Activated naive CD4-positive, alpha-beta T cell treated with anti-CD3 and anti-CD28 coated beads for 36 hours (primary cell): ENCODE measurements around the gene ZFYVE21. TPM values are rescaled to one million over a fixed set of nuclear protein-coding genes. Genes with fewer than 3 reads are reported as not detected.

Experiments
- CTCF ChIA-PET: fragments of 350-600 bp; sonication (Branson Sonifier 250); formaldehyde crosslinking; loops from one replicate; lab custom pipeline; 2021; ENCODE audit warnings: antibody characterized with exemption; lab: Charles Lee
- DNase-seq: peaks from one replicate; pipeline ENCODE4 v3.0.0-alpha.2; 2020
- H3K27ac Mint-ChIP-seq: one replicate; pipeline ENCODE4 v1.8.0; 2021; ENCODE audit warnings: mild to moderate bottlenecking, mixed read lengths
- H3K27me3 Mint-ChIP-seq: one replicate; pipeline ENCODE4 v1.8.0; 2021; ENCODE audit warnings: low read depth, mixed read lengths
- H3K36me3 Mint-ChIP-seq: one replicate; pipeline ENCODE4 v1.8.0; 2021; ENCODE audit warnings: low read depth, mixed read lengths
- H3K4me1 Mint-ChIP-seq: one replicate; pipeline ENCODE4 v1.8.0; 2021; ENCODE audit warnings: low read depth, mixed read lengths
- H3K4me3 Mint-ChIP-seq: one replicate; pipeline ENCODE4 v1.8.0; 2021; ENCODE audit warnings: mild to moderate bottlenecking, moderate library complexity, mixed read lengths
- H3K9me3 Mint-ChIP-seq: one replicate; pipeline ENCODE4 v1.8.0; 2021; ENCODE audit warnings: mixed read lengths
- intact Hi-C: fragments of 100-400 bp; cut with micrococcal nuclease; formaldehyde crosslinking; loops from one replicate; pipeline ENCODE4 v1.15.1; 2023
- total RNA-seq, 2 experiments: library from RNA; stranded (reverse); gene quantifications; one replicate each; pipeline ENCODE4 v1.2.3, GENCODE V29; 2021

The ZFYVE21 gene
- 10 to 100 TPM in 1 of 2 experiments, 1 to 10 TPM in 1; 9.1 to 10.4 TPM for total RNA-seq

DNA sequence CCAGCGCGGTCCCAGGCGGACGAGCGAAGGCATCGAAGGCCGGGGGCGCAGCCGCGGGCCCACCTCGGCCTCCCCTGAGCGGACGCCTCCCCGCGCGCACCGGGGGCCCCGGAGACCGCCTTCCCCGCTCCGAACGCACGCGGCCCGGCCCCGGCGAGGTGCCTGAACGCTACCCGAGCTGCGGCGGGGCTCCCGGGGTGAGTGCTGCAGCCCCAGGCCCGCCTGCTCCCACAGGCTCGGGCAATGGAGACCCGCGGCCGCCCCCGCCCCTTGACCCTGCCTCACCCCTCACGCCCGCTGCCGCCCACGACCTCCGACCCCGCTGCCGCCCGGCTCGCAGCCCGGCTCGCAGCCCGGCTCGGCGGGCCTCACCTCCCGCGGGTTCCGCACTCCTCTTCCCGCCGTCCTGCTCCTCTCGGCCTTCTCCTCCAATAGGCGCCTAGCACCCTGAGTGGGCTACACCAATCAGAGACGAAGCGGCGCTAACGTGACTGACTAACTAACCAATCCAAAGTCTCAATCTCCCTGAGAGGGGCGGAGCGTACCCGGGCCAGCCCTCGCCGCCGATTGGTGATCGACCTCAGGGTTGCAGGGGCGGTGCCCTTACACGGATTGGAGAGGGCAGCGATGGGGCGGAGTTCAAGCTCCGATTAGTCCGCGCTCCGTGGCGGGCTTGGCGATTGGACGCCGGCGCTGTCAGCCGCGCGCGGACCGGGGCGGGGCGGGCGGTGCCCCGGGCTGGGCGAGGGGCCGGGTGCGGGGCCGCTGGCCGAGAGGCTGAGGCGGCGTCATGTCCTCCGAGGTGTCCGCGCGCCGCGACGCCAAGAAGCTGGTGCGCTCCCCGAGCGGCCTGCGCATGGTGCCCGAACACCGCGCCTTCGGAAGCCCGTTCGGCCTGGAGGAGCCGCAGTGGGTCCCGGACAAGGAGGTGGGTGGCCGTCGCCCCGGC lies at the start of gene ZFYVE21, which contains the start of gene XRCC3:
ZFYVE21 (plus strand) TSS at position 759 of the 949 bp plus-strand sequence; CDS start at position 791, 32 bp downstream.
XRCC3 (minus strand) TSS at position 400 of the 949 bp plus-strand sequence. CDS start 4,364 bp downstream, outside the sequence.
- Mint-ChIP-seq H3K4me1 (peaks cover 45% of the 10 kb centered on the region), H3K4me3 (peak within 1 kb of the TSS; percentile 93), H3K36me3 (peaks cover 19% of the 10 kb centered on the region), H3K27ac (peak within 1 kb of the TSS; percentile 86), H3K27me3 (no peaks in the 10 kb centered on the region), H3K9me3 (no peaks in the 10 kb centered on the region)
- intact Hi-C loops: loop anchor here (1.0 to 2.0 kb wide), 4 partner anchors 86 to 381 kb away; partner anchors contain the start of genes BAG5, COA8, EIF5 and KLC1
- peak; percentile 100 for DNase-seq
- CTCF ChIA-PET: no interaction called here

- Mint-ChIP-seq H3K9me3 (no peaks in the 10 kb centered on the region), H3K4me1 (no peaks in the 10 kb centered on the region), H3K27me3 (no peaks in the 10 kb centered on the region), H3K27ac (no peak overlapping the region), H3K36me3 (peaks cover 16% of the 10 kb centered on the region), H3K4me3 (no peak overlapping the region)
- CTCF ChIA-PET: interaction anchor here (0.6 to 1.5 kb wide), 3 partner anchors 13 to 108 kb away, joined by 3 to 7 read pairs (median 3); no protein-coding TSS in a partner anchor
- intact Hi-C loops: no loop called here
- DNase-seq: no peak
These were observed 47.9 kb upstream of the ZFYVE21 start for GRCh38 chr14:103667671-103668070.

- Mint-ChIP-seq H3K4me1 (no peaks in the 10 kb centered on the region), H3K27me3 (no peaks in the 10 kb centered on the region), H3K36me3 (peaks cover 20% of the 10 kb centered on the region), H3K27ac (no peak overlapping the region), H3K4me3 (no peak overlapping the region), H3K9me3 (no peaks in the 10 kb centered on the region)
- DNase-seq: no peak
- intact Hi-C loops: no loop called here
- CTCF ChIA-PET: interaction anchor here (0.6 to 1.3 kb wide), 2 partner anchors 12 to 109 kb away, joined by 3 to 7 read pairs; no protein-coding TSS in a partner anchor
These were observed 47.5 kb upstream of the ZFYVE21 start for GRCh38 chr14:103668117-103668516.

DNA sequence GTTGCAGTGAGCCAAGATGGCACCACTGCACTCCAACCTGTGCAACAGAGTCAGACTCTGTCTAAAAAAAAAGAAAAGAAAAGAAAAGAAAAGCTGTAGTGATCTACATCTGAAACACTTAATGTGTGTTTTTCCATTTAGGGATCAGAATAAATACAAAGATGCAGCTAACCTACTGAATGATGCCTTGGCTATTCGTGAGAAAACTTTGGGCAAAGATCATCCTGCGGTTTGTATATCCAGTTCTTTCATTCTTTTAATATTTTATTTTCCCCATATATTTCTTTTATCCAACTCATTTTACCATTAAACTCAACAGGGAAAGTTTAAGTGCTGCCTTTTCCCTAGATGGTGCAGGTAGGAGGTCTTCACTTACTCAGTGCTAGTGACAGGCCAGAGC lies 46.2 kb upstream of the ZFYVE21 start:
- H3K9me3 Mint-ChIP-seq: no peaks in the 10 kb centered on the region

GRCh38 chr14:103671911-103672310 lies 43.7 kb upstream of the ZFYVE21 start:
- Mint-ChIP-seq H3K9me3 (no peaks in the 10 kb centered on the region), H3K36me3 (peaks cover 28% of the 10 kb centered on the region), H3K4me1 (no peaks in the 10 kb centered on the region), H3K27me3 (no peaks in the 10 kb centered on the region), H3K4me3 (no peak overlapping the region), H3K27ac (no peak overlapping the region)
- no peak for DNase-seq
- CTCF ChIA-PET: no interaction called here
- intact Hi-C loops: no loop called here

More for the DNA sequence above, 46.2 kb upstream of the ZFYVE21 start:
- Mint-ChIP-seq H3K36me3 (peaks cover 23% of the 10 kb centered on the region), H3K4me3 (no peak overlapping the region), H3K4me1 (no peaks in the 10 kb centered on the region), H3K27me3 (no peaks in the 10 kb centered on the region), H3K27ac (no peak overlapping the region)
- intact Hi-C loops: no loop called here
- DNase-seq: no peak
- CTCF ChIA-PET: no interaction called here

DNA sequence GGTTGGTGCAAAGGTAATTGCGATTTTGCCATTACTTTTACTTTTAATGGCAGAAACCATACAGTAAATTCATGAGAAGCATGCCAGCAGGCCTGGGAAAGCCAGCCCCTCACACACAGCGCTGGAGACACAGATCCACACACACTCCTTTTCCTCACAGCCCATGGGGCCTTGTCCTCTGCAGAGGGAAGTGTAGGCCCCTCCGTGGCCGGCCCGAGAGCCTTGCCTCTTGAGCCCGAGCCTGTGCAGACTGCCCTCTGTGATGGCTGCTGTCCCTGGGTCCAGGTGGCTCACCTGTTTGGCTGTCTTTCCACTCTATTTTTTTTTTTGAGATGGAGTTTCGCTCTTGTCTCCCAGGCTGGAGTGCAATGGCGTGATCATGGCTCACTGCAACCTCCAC lies 39.7 kb upstream of the ZFYVE21 start:
- no peak for DNase-seq
- H3K4me3 Mint-ChIP-seq: no peak overlapping the region
- intact Hi-C loops: loop anchor here (5.0 kb wide), 1 partner anchor 49 kb away; the partner anchor contains the start of gene KLC1
- H3K36me3 Mint-ChIP-seq: peaks cover 36% of the 10 kb centered on the region
- H3K27ac Mint-ChIP-seq: no peak overlapping the region
- H3K4me1 Mint-ChIP-seq: peaks cover 4% of the 10 kb centered on the region
- no peaks in the 10 kb centered on the region for H3K27me3 Mint-ChIP-seq
- CTCF ChIA-PET: interaction anchor here (0.6 kb wide), 1 partner anchor 12 kb away, joined by 3 read pairs; no protein-coding TSS in a partner anchor
- H3K9me3 Mint-ChIP-seq: no peaks in the 10 kb centered on the region

GRCh38 chr14:103676881-103677675 lies 38.5 kb upstream of the ZFYVE21 start:
- DNase-seq: no peak
- no peak overlapping the region for H3K4me3 Mint-ChIP-seq
- intact Hi-C loops: loop anchor here (5.0 kb wide), 1 partner anchor 50 kb away; the partner anchor contains the start of gene KLC1
- CTCF ChIA-PET: interaction anchor here (0.9 kb wide), 1 partner anchor 177 kb away, joined by 3 read pairs; no protein-coding TSS in a partner anchor
- no peaks in the 10 kb centered on the region for H3K27me3 Mint-ChIP-seq
- H3K4me1 Mint-ChIP-seq: peaks cover 4% of the 10 kb centered on the region
- H3K9me3 Mint-ChIP-seq: no peaks in the 10 kb centered on the region
- no peak overlapping the region for H3K27ac Mint-ChIP-seq
- peaks cover 43% of the 10 kb centered on the region for H3K36me3 Mint-ChIP-seq

- Mint-ChIP-seq H3K36me3 (peaks cover 34% of the 10 kb centered on the region), H3K4me1 (peaks cover 4% of the 10 kb centered on the region), H3K27me3 (no peaks in the 10 kb centered on the region), H3K27ac (no peak overlapping the region), H3K9me3 (no peaks in the 10 kb centered on the region), H3K4me3 (no peak overlapping the region)
- peak; percentile 61 for DNase-seq
- CTCF ChIA-PET: interaction anchor here (0.9 to 1.8 kb wide), 5 partner anchors 11 to 160 kb away, joined by 3 to 7 read pairs (median 4); no protein-coding TSS in a partner anchor
- intact Hi-C loops: loop anchor here (1.0 to 5.0 kb wide), 2 partner anchors 52 to 107 kb away; partner anchors contain the start of gene KLC1
These were observed 36.3 kb upstream of the ZFYVE21 start for GRCh38 chr14:103679351-103679750.

DNA sequence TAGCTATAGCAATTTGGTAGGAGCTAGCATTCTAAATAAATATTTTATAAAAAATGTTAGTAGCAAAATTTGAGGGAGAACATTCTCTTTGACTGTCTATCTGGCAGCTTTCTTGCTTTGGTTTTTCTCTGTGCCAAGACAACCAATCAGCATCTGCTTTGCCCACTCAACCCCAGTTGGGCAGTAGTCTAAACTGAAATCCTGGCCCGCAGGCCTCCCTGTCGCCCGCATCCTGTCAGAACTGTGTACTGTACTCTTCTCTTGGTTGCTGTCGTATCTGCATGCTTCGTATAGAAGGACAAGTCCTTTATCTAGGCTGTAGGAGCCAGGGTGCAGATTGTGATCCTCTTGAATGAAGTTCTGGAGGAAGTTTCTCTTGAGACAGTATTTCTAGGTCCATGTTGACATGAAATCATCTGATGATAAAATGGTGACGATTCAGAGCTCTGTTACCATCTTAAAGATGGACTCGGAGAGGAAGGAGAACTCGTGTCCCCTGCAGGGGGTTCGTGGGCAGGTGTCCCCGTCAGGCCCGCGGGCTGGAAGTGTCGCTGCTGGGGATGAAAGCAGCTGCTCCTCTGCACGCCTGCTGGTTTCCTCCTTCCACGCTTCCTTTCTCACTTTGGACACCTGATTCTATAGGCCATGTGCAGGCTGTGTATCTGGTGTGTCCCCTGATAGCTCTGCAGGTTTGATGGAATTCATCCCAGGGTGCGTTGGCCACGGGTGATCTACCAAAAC lies 34.9 kb upstream of the ZFYVE21 start:
- DNase-seq: no peak
- CTCF ChIA-PET: interaction anchor here (0.6 to 1.8 kb wide), 8 partner anchors 12 to 117 kb away, joined by 3 to 7 read pairs (median 4); no protein-coding TSS in a partner anchor
- intact Hi-C loops: no loop called here
- peaks cover 31% of the 10 kb centered on the region for H3K36me3 Mint-ChIP-seq
- H3K9me3 Mint-ChIP-seq: no peaks in the 10 kb centered on the region
- H3K4me3 Mint-ChIP-seq: no peak overlapping the region
- H3K27me3 Mint-ChIP-seq: no peaks in the 10 kb centered on the region
- H3K27ac Mint-ChIP-seq: no peak overlapping the region
- peaks cover 4% of the 10 kb centered on the region for H3K4me1 Mint-ChIP-seq

GRCh38 chr14:103683139-103683538 lies 32.5 kb upstream of the ZFYVE21 start:
- intact Hi-C loops: no loop called here
- H3K27ac Mint-ChIP-seq: no peak overlapping the region
- H3K4me1 Mint-ChIP-seq: peaks cover 4% of the 10 kb centered on the region
- DNase-seq: no peak
- H3K36me3 Mint-ChIP-seq: peaks cover 29% of the 10 kb centered on the region
- no peaks in the 10 kb centered on the region for H3K9me3 Mint-ChIP-seq
- H3K4me3 Mint-ChIP-seq: no peak overlapping the region
- no peaks in the 10 kb centered on the region for H3K27me3 Mint-ChIP-seq
- CTCF ChIA-PET: no interaction called here

GRCh38 chr14:103684471-103684870 lies 31.1 kb upstream of the ZFYVE21 start:
- Mint-ChIP-seq H3K36me3 (peaks cover 23% of the 10 kb centered on the region), H3K27me3 (no peaks in the 10 kb centered on the region), H3K9me3 (no peaks in the 10 kb centered on the region), H3K4me1 (peaks cover under 1% of the 10 kb centered on the region), H3K27ac (no peak overlapping the region), H3K4me3 (no peak overlapping the region)
- intact Hi-C loops: no loop called here
- CTCF ChIA-PET: interaction anchor here (1.0 kb wide), 1 partner anchor 29 kb away, joined by 3 read pairs; no protein-coding TSS in a partner anchor
- DNase-seq: no peak
